ENCODE measurements around the gene ACKR2.

The ACKR2 gene

GRCh38 chr3:42830437-42831320 is 21.4 kb downstream of the ACKR2 start:
- DNase-seq = peak; percentile 67

- peak; percentile 83 for DNase-seq
Observed at GRCh38 chr3:42831321-42831713, 22.1 kb downstream of the ACKR2 start.

- no peak for DNase-seq
Observed at GRCh38 chr3:42836150-42837123, 27.2 kb downstream of the ACKR2 start.

GRCh38 chr3:42838571-42838970 is 29.3 kb downstream of the ACKR2 start:
- DNase-seq = no peak

- peak; percentile 73 for DNase-seq
Observed at GRCh38 chr3:42839616-42840015, 30.4 kb downstream of the ACKR2 start.

GRCh38 chr3:42841332-42841731 is 32.1 kb downstream of the ACKR2 start:
- DNase-seq = no peak

GRCh38 chr3:42843713-42844411 is 34.6 kb downstream of the ACKR2 start:
- DNase-seq = no peak

- no peak for DNase-seq
Observed at GRCh38 chr3:42844412-42844713, 35.1 kb downstream of the ACKR2 start.

GRCh38 chr3:42844815-42845214 is 35.6 kb downstream of the ACKR2 start:
- no peak for DNase-seq

- DNase-seq = peak; percentile 51
Observed at GRCh38 chr3:42846685-42847522, 37.7 kb downstream of the ACKR2 start.

GRCh38 chr3:42847731-42848130 is 38.5 kb downstream of the ACKR2 start:
- DNase-seq = peak; percentile 91

- no peak for DNase-seq
Observed at GRCh38 chr3:42849017-42849416, 39.8 kb downstream of the ACKR2 start.

GRCh38 chr3:42850263-42850662 is 41.0 kb downstream of the ACKR2 start:
- no peak for DNase-seq

GRCh38 chr3:42851228-42851834 is 42.1 kb downstream of the ACKR2 start:
- DNase-seq = no peak

GRCh38 chr3:42852441-42852840 is 43.2 kb downstream of the ACKR2 start:
- DNase-seq = no peak

GRCh38 chr3:42853056-42853455 is 43.8 kb downstream of the ACKR2 start:
- no peak for DNase-seq

GRCh38 chr3:42853739-42854302 is 44.6 kb downstream of the ACKR2 start:
- no peak for DNase-seq

- DNase-seq = no peak
Observed at GRCh38 chr3:42855219-42855546, 45.9 kb downstream of the ACKR2 start.

- DNase-seq = no peak
Observed at GRCh38 chr3:42855547-42856380, 46.5 kb downstream of the ACKR2 start.

- DNase-seq = no peak
Observed at GRCh38 chr3:42856544-42856943, 47.3 kb downstream of the ACKR2 start.
